ENCODE results near the gene ALDH1A1.

DNA sequence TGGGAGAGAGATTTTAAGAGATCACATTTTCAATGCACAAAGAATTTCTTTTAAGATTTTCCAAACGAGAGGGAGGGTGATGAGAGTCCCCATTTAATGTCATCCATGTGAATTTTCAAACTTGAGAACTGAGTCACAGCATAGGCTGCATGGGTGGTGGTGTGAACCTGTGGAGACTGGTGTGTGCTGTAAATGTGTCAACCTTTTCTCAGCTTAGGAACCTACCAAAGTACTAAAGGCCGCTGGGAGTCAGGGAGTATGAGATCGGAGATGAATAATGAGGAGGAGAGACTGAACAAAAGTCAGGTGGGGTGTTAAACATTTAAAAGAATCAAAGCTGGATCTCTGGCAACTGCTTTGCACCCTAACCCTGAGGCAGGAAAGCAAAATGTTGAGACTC is 7.5 kb downstream of the ALDH1A1 start:
- TF ChIP-seq ZFP30 (CRISPR knock-in tag; IDR thresholded peaks at IDR 0.05) = no peak
- no peak for TF ChIP-seq ISL1 (CRISPR knock-in tag; IDR thresholded peaks at IDR 0.05)
- no peak for TF ChIP-seq ZNF70 (CRISPR knock-in tag; IDR thresholded peaks at IDR 0.05)
- TF ChIP-seq ZFP3 (CRISPR knock-in tag; IDR thresholded peaks at IDR 0.05) = no peak
- no peak for TF ChIP-seq BACH2 (CRISPR knock-in tag; IDR thresholded peaks at IDR 0.05; ENCODE audit: borderline replicate concordance)
- TF ChIP-seq ESRRG (CRISPR knock-in tag; IDR thresholded peaks at IDR 0.05) = no peak
- no peak for TF ChIP-seq ZC3H10 (CRISPR knock-in tag; IDR thresholded peaks at IDR 0.05)
- no peak for TF ChIP-seq CSDC2 (CRISPR knock-in tag; IDR thresholded peaks at IDR 0.05)
- TF ChIP-seq POU6F1 (CRISPR knock-in tag; IDR thresholded peaks at IDR 0.05; ENCODE audit: borderline replicate concordance, low read depth) = no peak
- TF ChIP-seq CREB5 (CRISPR knock-in tag; IDR thresholded peaks at IDR 0.05; ENCODE audit: low read depth) = no peak
- no peak for TF ChIP-seq ARNTL (CRISPR knock-in tag; IDR thresholded peaks at IDR 0.05; ENCODE audit: borderline replicate concordance, low read depth)
- no peak for TF ChIP-seq GLIS3 (CRISPR knock-in tag; IDR thresholded peaks at IDR 0.05)
- TF ChIP-seq RARB (CRISPR knock-in tag; IDR thresholded peaks at IDR 0.05) = no peak
- TF ChIP-seq PATZ1 (CRISPR knock-in tag; IDR thresholded peaks at IDR 0.05; ENCODE audit: borderline replicate concordance) = no peak
